GM21737 (cell line): ENCODE results near the gene BDKRB1.

Experiments used
- ATAC-seq: cut with Tn5 transposase; IDR thresholded peaks from one replicate; pipeline ENCODE4 v1.9.1; 2021; ENCODE audit warnings: mild to moderate bottlenecking, moderate library complexity; ENCODE audit not compliant: unreplicated experiment

The BDKRB1 gene

DNA sequence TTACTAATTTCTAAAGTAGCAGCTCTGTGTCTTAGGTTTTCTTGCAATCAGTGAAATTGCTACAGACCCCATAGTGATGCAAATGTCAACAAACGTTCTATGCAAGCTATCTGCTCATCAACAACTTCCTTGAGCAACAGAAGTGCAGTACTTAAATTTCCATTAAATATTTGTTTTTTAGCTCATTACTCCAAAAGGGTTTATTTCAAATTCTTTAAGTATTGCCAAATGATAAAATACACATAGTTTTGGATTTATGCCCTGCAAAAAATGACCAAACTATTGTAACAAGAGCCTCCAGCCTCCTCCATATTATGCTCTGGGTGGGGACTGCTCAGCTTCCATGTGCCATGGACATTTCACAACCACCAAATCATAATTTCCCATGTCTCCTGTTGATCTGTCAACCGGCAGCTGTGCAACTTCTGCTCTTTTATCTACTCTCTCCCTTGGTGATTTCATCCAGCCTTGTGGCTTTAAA, 4.4 kb downstream of the BDKRB1 start:
- no peak for ATAC-seq

DNA sequence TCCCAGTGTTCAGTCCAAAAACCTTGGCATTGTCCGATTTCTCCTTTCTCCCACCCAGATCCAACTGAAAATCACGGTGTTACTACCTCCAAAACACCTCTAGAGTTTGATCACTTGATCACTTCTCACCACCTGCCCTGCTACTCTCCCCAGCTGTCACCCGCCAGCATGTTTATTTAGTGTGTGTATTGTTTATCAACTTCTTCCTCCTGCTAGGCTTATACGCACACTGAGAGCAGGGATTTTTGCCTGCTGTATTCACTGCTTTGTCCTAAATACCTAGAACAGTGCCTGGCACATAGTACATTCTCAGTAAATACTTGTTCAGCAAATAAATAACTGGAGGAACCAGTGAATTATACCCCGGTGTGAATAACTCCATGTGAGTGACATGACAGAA, 5.0 kb downstream of the BDKRB1 start:
- no peak for ATAC-seq

- ATAC-seq = no peak
Measured at GRCh38 chr14:96261772-96262655, 6.0 kb downstream of the BDKRB1 start.

DNA sequence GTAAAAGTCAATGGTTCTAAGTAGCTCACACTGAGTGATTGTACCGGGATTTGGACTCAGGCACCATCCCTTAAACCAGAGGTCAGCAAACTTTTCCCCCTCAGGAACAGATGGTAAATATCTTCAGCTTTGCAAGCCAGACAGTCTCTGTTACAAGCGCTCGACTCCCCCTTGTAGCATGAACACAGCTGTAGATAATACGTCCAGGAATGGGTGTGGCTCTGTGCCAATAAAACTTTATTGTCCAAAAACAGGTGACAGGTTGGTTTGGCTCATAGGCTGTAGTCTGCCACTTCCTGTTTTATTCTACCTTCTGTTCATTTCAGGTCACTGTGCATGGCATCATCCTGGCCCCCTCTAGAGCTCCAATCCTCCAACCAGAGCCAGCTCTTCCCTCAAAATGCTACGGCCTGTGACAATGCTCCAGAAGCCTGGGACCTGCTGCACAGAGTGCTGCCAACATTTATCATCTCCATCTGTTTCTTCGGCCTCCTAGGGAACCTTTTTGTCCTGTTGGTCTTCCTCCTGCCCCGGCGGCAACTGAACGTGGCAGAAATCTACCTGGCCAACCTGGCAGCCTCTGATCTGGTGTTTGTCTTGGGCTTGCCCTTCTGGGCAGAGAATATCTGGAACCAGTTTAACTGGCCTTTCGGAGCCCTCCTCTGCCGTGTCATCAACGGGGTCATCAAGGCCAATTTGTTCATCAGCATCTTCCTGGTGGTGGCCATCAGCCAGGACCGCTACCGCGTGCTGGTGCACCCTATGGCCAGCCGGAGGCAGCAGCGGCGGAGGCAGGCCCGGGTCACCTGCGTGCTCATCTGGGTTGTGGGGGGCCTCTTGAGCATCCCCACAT, 7.6 kb downstream of the BDKRB1 start:
- no peak for ATAC-seq

DNA sequence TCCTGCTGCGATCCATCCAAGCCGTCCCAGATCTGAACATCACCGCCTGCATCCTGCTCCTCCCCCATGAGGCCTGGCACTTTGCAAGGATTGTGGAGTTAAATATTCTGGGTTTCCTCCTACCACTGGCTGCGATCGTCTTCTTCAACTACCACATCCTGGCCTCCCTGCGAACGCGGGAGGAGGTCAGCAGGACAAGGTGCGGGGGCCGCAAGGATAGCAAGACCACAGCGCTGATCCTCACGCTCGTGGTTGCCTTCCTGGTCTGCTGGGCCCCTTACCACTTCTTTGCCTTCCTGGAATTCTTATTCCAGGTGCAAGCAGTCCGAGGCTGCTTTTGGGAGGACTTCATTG, 8.2 kb downstream of the BDKRB1 start:
- no peak for ATAC-seq

DNA sequence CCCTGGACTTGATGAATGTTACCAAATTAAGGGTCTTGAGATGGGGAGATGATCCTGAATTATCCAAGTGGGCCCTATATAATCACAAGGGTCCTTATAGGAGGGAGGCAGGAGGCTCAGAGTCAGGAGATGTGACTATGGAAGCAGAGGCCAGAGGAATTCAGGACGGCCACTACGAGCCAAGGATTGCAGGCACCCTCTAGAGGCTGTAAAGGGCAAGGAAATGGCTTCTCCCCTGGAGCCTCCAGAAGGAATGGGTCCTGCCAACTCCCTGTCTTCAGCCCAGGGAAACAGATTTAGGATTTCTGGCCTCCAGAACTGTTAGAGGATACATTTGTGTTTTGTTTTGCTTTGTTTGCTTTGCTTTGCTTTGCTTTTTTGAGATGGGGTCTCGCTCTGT, 8.8 kb downstream of the BDKRB1 start:
- ATAC-seq = no peak

DNA sequence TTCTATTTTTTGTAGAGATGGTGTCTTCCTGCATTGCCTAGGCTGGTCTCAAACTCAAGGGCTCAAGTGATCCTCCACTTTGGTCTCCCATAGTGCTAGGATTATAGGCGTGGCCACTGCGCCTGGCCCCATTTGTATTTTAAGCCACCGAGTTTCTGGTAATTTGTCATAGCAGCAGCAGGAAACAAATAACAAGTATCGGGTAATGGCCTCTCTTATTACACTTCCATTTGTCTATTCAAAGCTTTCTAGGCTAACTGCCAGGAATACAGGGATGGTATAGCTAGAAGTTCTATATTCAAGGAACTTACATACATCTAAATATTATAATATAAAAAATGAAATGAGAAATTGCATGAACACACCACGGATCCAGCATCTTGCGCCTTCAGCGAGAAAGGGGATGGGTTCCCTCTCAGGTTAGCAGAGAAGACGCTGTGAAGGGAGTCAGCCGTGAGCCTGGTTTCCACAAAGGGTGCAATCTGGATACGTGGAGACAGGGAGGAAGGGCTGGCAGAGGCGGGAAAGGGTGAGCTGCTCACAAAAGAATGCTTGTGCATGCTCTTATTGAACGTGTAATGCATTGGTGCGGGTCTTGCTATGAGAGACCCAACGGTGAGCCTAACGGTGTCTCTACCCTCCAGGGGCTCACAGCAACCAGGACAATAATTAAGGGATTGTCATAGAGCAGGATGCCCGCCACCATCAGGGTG, 9.5 kb downstream of the BDKRB1 start:
- no peak for ATAC-seq

GRCh38 chr14:96267336-96267735, 11.3 kb downstream of the BDKRB1 start:
- no peak for ATAC-seq

GRCh38 chr14:96267916-96268315, 11.9 kb downstream of the BDKRB1 start:
- no peak for ATAC-seq

GRCh38 chr14:96268431-96269358, 12.7 kb downstream of the BDKRB1 start:
- ATAC-seq = no peak

- ATAC-seq = no peak
Measured at GRCh38 chr14:96269359-96269710, 13.3 kb downstream of the BDKRB1 start.

GRCh38 chr14:96270565-96271420, 14.8 kb downstream of the BDKRB1 start:
- no peak for ATAC-seq

GRCh38 chr14:96271421-96271762, 15.4 kb downstream of the BDKRB1 start:
- no peak for ATAC-seq

DNA sequence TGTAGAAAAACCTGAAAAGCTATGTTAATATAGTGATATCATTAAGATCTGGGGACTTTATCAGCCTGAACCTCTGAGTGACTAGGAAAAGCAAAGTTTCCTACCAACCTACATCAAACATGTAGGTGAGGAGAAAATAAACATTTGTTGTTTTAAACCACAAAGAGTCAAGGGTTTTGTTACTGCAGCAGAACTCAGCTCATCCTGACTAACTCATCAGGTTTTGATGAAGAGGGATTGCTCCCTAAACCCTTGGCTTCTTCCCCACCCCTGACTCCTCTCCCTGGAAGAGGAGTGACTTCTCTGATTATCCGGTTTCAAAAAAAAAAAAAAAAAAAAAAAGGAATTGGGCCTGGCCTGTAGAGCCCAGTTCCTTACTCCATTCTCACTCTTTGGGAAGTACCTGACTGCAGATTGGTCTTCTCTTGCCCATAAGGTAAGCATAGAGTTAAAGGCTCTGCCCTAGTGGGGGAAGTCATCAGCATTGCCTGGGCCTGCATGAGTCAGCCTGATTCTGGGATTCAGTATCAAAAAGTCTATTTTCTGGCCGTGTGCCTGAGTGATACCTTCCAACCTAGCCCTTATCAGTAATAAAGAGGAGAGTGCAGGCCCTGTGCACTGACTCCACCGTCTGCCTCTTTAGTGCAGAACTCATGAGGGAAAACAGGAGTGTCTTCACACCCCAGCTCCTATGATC, 16.9 kb downstream of the BDKRB1 start:
- no peak for ATAC-seq

DNA sequence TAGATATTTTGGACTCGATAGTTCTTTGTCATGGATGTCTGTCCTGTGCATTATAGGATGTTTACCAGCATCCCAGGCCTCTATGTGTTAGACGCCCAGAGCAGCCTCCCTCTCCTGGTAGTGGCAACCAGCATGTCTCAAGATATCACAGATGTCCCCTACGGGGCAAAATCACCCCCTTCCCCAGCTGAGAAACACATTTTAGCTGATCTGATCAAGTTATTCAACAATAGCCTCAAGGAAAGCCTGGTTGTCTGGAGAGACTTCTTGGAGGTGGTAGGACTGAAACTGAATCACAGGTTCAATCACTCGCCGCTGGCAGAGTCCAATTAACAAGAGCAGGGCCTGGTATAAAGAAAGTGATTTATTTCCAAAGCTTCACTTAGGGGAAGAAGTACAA, 17.6 kb downstream of the BDKRB1 start:
- ATAC-seq = no peak

DNA sequence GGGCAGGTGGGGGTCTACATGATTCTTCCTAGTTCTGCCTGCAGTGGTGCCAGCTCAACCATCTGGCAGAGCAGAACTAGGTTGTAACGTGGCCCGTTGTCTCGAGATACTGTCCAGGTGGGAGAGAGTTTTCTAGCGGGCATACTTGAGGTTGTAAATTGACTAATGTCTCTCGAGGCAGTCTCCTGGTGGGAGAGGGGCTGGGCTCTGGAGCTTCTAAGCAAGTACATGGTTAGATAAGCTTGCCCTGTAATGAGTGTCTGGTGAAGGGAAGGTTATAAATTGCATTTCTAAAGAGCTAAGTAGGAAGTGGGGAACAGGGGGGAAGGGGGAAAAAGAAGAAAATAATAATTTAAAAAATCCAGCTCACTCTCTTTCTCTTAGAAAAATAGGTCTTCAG, 18.1 kb downstream of the BDKRB1 start:
- ATAC-seq = no peak

- ATAC-seq = no peak
Measured at GRCh38 chr14:96274543-96274942, 18.5 kb downstream of the BDKRB1 start.

GRCh38 chr14:96275177-96276112, 19.4 kb downstream of the BDKRB1 start:
- ATAC-seq = no peak
